HFFc6 (cell line): ENCODE data around the gene RFTN1. TPM values are rescaled to one million over a fixed set of nuclear protein-coding genes. Genes with fewer than 3 reads are reported as not detected.

Source experiments
- DNase-seq: peaks from one replicate; pipeline ENCODE4 v3.0.0-alpha.2; 2018
- H3K27ac Mint-ChIP-seq: 2 replicates; pipeline ENCODE4 v1.8.0; 2020; ENCODE audit warnings: mild to moderate bottlenecking, mixed read lengths
- H3K27me3 Mint-ChIP-seq: 2 replicates; pipeline ENCODE4 v1.8.0; 2021; ENCODE audit warnings: mild to moderate bottlenecking, moderate library complexity, mixed read lengths; ENCODE audit not compliant: insufficient read depth
- H3K36me3 Mint-ChIP-seq: 2 replicates; pipeline ENCODE4 v1.8.0; 2021; ENCODE audit warnings: low read depth, mixed read lengths
- H3K4me1 Mint-ChIP-seq: 2 replicates; pipeline ENCODE4 v1.8.0; 2020; ENCODE audit warnings: low read depth, mixed read lengths
- H3K4me3 Mint-ChIP-seq: 2 replicates; pipeline ENCODE4 v1.8.0; 2020; ENCODE audit warnings: mild to moderate bottlenecking, moderate library complexity, mixed read lengths
- H3K9me3 Mint-ChIP-seq: 2 replicates; pipeline ENCODE4 v1.8.0; 2020; ENCODE audit warnings: mild to moderate bottlenecking, mixed read lengths
- total RNA-seq, 6 experiments: library from RNA; stranded (reverse); fragmentation: NEBNext Ultra II Directional; extraction: Animal tissue kit (Norgen Biotek cat#: 25700); gene quantifications; 2 replicates in 1 of 6; 3 replicates in 5 of 6; pipeline ENCODE4 v1.2.3, GENCODE V29; 2021
- TF ChIP-seq, protein P1 (sequence below): fragments of 200-600 bp; sonication (generic); IDR thresholded peaks from 2 replicates; pipeline ENCODE4 v1.5.0; 2021; ENCODE audit warnings: antibody characterized with exemption, mild to moderate bottlenecking

RFTN1 gene
- total RNA-seq, 6 experiments from 2014 or later: 53.4 to 62.4 (median 57.4) TPM

DNA sequence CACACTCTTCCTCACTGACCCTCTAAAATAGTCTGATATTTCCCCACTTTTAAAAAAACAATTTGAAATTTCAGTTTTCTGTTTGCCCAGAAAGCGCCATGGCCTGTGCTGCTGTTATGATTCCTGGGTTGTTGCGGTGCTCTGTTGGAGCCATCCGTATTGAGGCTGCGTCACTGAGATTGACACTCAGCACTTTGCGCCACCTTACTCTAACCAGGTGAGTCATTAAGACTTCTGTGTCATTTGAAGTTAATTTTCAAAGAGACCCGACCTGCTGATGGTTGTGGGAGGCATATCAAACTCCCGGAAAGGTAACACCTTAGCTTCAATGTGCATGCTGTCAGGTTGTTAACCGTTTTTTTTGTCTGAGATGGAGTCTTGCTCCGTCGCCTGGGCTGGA is 242.6 kb downstream of the RFTN1 start:
- no peaks in the 10 kb centered on the region for H3K27me3 Mint-ChIP-seq
- H3K27ac Mint-ChIP-seq: no peak overlapping the region
- H3K9me3 Mint-ChIP-seq: no peaks in the 10 kb centered on the region
- DNase-seq: no peak
- no peak overlapping the region for H3K4me3 Mint-ChIP-seq
- TF ChIP-seq, protein P1, sequence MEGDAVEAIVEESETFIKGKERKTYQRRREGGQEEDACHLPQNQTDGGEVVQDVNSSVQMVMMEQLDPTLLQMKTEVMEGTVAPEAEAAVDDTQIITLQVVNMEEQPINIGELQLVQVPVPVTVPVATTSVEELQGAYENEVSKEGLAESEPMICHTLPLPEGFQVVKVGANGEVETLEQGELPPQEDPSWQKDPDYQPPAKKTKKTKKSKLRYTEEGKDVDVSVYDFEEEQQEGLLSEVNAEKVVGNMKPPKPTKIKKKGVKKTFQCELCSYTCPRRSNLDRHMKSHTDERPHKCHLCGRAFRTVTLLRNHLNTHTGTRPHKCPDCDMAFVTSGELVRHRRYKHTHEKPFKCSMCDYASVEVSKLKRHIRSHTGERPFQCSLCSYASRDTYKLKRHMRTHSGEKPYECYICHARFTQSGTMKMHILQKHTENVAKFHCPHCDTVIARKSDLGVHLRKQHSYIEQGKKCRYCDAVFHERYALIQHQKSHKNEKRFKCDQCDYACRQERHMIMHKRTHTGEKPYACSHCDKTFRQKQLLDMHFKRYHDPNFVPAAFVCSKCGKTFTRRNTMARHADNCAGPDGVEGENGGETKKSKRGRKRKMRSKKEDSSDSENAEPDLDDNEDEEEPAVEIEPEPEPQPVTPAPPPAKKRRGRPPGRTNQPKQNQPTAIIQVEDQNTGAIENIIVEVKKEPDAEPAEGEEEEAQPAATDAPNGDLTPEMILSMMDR: no peak
- peaks cover 20% of the 10 kb centered on the region for H3K4me1 Mint-ChIP-seq
- H3K36me3 Mint-ChIP-seq: no peaks in the 10 kb centered on the region; the same call in 1 of the 2 replicates

DNA sequence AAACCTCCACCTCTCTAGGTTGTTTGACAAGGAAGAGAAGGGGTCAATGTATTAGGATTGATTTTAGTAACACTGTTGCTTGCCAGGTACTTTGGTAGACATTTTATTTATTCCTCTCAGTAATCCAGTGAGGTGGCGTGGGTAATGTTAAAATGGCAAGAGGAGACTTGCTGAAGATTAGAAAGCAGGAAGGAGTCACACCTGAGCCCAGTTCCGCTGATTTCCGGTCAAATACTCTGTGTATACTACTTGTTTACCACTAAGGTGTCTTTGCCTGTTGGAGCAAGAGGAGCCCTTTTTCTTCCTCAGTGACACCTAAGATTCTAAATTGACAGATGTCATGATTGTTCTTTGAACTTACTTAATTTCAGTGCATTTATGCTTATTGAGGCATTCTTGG is 246.8 kb downstream of the RFTN1 start:
- Mint-ChIP-seq H3K9me3 (no peaks in the 10 kb centered on the region), H3K4me3 (no peak overlapping the region), H3K27me3 (no peaks in the 10 kb centered on the region), H3K27ac (0 out of 2 replicates have a peak overlapping the region, but pooled peaks have one; percentile 4), H3K4me1 (peaks cover 30% of the 10 kb centered on the region), H3K36me3 (peaks cover 9% of the 10 kb centered on the region)
- TF ChIP-seq, protein P1: no peak
- no peak for DNase-seq

Other genes with a start within 250 kb of the RFTN1 start
- 10 to 100 TPM; 35.5 to 49.8 (median 44.3) TPM for gene DPH3, start 248.8 kb downstream of the RFTN1 start, total RNA-seq
- 1 to 10 TPM; 6.4 to 8.7 (median 8.1) TPM for gene OXNAD1, start 248.5 kb downstream of the RFTN1 start, total RNA-seq
- gene DAZL, start 91.7 kb upstream of the RFTN1 start, total RNA-seq: not detected